ENCODE measurements around the gene EIF6.

Gene EIF6

GRCh38 chr20:35298264-35298663 is 13.7 kb upstream of the EIF6 start:
- Histone ChIP-seq H3K27ac (no peak overlapping the region), H3K27me3 (replicated peaks) (no peaks in the 10 kb centered on the region), H3K36me3 (replicated peaks) (no peaks in the 10 kb centered on the region), H3K4me3 (ENCODE audit: low read depth, low read length) (no peak overlapping the region)
- in situ Hi-C loops (cut with HindIII; ENCODE audit: low pct_ligation_motif_present, low sequenced_read_pairs) = no loop called here
- no peak for DNase-seq
- TF ChIP-seq, protein P1, sequence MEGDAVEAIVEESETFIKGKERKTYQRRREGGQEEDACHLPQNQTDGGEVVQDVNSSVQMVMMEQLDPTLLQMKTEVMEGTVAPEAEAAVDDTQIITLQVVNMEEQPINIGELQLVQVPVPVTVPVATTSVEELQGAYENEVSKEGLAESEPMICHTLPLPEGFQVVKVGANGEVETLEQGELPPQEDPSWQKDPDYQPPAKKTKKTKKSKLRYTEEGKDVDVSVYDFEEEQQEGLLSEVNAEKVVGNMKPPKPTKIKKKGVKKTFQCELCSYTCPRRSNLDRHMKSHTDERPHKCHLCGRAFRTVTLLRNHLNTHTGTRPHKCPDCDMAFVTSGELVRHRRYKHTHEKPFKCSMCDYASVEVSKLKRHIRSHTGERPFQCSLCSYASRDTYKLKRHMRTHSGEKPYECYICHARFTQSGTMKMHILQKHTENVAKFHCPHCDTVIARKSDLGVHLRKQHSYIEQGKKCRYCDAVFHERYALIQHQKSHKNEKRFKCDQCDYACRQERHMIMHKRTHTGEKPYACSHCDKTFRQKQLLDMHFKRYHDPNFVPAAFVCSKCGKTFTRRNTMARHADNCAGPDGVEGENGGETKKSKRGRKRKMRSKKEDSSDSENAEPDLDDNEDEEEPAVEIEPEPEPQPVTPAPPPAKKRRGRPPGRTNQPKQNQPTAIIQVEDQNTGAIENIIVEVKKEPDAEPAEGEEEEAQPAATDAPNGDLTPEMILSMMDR (IDR thresholded peaks at IDR 0.05; ENCODE audit: low read depth, low read length, missing control alignments) = no peak

- Histone ChIP-seq H3K4me3 (ENCODE audit: low read depth, low read length) (no peak overlapping the region), H3K27me3 (replicated peaks) (no peaks in the 10 kb centered on the region), H3K27ac (no peak overlapping the region), H3K36me3 (replicated peaks) (no peaks in the 10 kb centered on the region)
- TF ChIP-seq, protein P1 (IDR thresholded peaks at IDR 0.05; ENCODE audit: low read depth, low read length, missing control alignments) = no peak
- in situ Hi-C loops (cut with HindIII; ENCODE audit: low pct_ligation_motif_present, low sequenced_read_pairs) = no loop called here
- no peak for DNase-seq
Observed at GRCh38 chr20:35297740-35298139, 13.2 kb upstream of the EIF6 start.

GRCh38 chr20:35297155-35297554 is 12.6 kb upstream of the EIF6 start:
- Histone ChIP-seq H3K4me3 (ENCODE audit: low read depth, low read length) (no peak overlapping the region), H3K27me3 (replicated peaks) (no peaks in the 10 kb centered on the region), H3K27ac (no peak overlapping the region), H3K36me3 (replicated peaks) (no peaks in the 10 kb centered on the region)
- TF ChIP-seq, protein P1 (IDR thresholded peaks at IDR 0.05; ENCODE audit: low read depth, low read length, missing control alignments) = peak; percentile 32
- in situ Hi-C loops (cut with HindIII; ENCODE audit: low pct_ligation_motif_present, low sequenced_read_pairs) = no loop called here
- no peak for DNase-seq

GRCh38 chr20:35296101-35296554 is 11.6 kb upstream of the EIF6 start:
- no peaks in the 10 kb centered on the region for H3K27me3 ChIP-seq (replicated peaks)
- no peak for DNase-seq
- in situ Hi-C loops (cut with HindIII; ENCODE audit: low pct_ligation_motif_present, low sequenced_read_pairs) = no loop called here
- no peak overlapping the region for H3K4me3 ChIP-seq (ENCODE audit: low read depth, low read length)
- TF ChIP-seq, protein P1 (IDR thresholded peaks at IDR 0.05; ENCODE audit: low read depth, low read length, missing control alignments) = no peak
- no peaks in the 10 kb centered on the region for H3K36me3 ChIP-seq (replicated peaks)
- no peak overlapping the region for H3K27ac ChIP-seq

GRCh38 chr20:35295674-35296073 is 11.1 kb upstream of the EIF6 start:
- in situ Hi-C loops (cut with HindIII; ENCODE audit: low pct_ligation_motif_present, low sequenced_read_pairs) = no loop called here
- no peak for DNase-seq
- Histone ChIP-seq H3K36me3 (replicated peaks) (no peaks in the 10 kb centered on the region), H3K27me3 (replicated peaks) (no peaks in the 10 kb centered on the region), H3K4me3 (ENCODE audit: low read depth, low read length) (no peak overlapping the region), H3K27ac (no peak overlapping the region)
- TF ChIP-seq, protein P1 (IDR thresholded peaks at IDR 0.05; ENCODE audit: low read depth, low read length, missing control alignments) = no peak

DNA sequence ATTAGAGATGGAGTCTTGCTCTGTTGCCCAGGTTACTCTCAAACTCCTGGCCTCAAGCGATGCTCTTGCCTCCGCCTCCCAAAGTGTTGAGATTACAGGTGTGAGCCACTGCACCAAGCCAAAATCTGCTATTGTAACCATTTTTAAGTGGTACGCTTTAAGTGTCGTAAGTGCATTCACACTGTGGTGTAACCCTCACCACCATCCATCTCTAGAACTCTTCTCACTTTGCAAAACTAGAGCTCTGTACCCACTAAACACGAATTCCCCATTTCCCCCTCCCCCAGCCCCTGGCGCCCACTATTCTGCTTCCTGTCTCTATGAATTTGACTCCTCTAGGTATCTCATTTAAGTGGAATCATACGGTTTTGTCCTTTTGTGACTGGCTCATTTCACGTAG is 10.5 kb upstream of the EIF6 start:
- DNase-seq = no peak
- in situ Hi-C loops (cut with HindIII; ENCODE audit: low pct_ligation_motif_present, low sequenced_read_pairs) = no loop called here
- TF ChIP-seq, protein P1 (IDR thresholded peaks at IDR 0.05; ENCODE audit: low read depth, low read length, missing control alignments) = no peak
- H3K36me3 ChIP-seq (replicated peaks) = no peaks in the 10 kb centered on the region
- no peak overlapping the region for H3K27ac ChIP-seq
- H3K4me3 ChIP-seq (ENCODE audit: low read depth, low read length) = no peak overlapping the region
- H3K27me3 ChIP-seq (replicated peaks) = no peaks in the 10 kb centered on the region
